COLO668 (cell line): ENCODE measurements around the gene TBC1D5.

ENCODE experiments used
- DNase-seq: peaks from one replicate; lab custom pipeline; 2025; ENCODE audit not compliant: unreplicated experiment; lab: John Stamatoyannopoulos, UW

The TBC1D5 gene

GRCh38 chr3:17314171-17314570 lies 428.3 kb downstream of the TBC1D5 start:
- DNase-seq: no peak

GRCh38 chr3:17313746-17314145 lies 428.7 kb downstream of the TBC1D5 start:
- no peak for DNase-seq

- no peak for DNase-seq
Measured at GRCh38 chr3:17310983-17311382, 431.4 kb downstream of the TBC1D5 start.

- no peak for DNase-seq
Measured at GRCh38 chr3:17307887-17308286, 434.5 kb downstream of the TBC1D5 start.

GRCh38 chr3:17307482-17307881 lies 434.9 kb downstream of the TBC1D5 start:
- no peak for DNase-seq

GRCh38 chr3:17304969-17305368 lies 437.5 kb downstream of the TBC1D5 start:
- DNase-seq: no peak

- no peak for DNase-seq
Measured at GRCh38 chr3:17302774-17303173, 439.7 kb downstream of the TBC1D5 start.

GRCh38 chr3:17302170-17302569 lies 440.3 kb downstream of the TBC1D5 start:
- DNase-seq: no peak

GRCh38 chr3:17301271-17301670 lies 441.2 kb downstream of the TBC1D5 start:
- no peak for DNase-seq

GRCh38 chr3:17300441-17300840 lies 442.0 kb downstream of the TBC1D5 start:
- DNase-seq: no peak

GRCh38 chr3:17298038-17298437 lies 444.4 kb downstream of the TBC1D5 start:
- DNase-seq: no peak

GRCh38 chr3:17292556-17292955 lies 449.9 kb downstream of the TBC1D5 start:
- no peak for DNase-seq

- DNase-seq: no peak
Measured at GRCh38 chr3:17290894-17291293, 451.5 kb downstream of the TBC1D5 start.

GRCh38 chr3:17288839-17289399 lies 453.5 kb downstream of the TBC1D5 start:
- DNase-seq: no peak

- DNase-seq: no peak
Measured at GRCh38 chr3:17287006-17287689, 455.3 kb downstream of the TBC1D5 start.

- no peak for DNase-seq
Measured at GRCh38 chr3:17278006-17278405, 464.4 kb downstream of the TBC1D5 start.

GRCh38 chr3:17266846-17267245 lies 475.6 kb downstream of the TBC1D5 start:
- no peak for DNase-seq

- DNase-seq: no peak
Measured at GRCh38 chr3:17261627-17262369, 480.6 kb downstream of the TBC1D5 start.

GRCh38 chr3:17260257-17260656 lies 482.2 kb downstream of the TBC1D5 start:
- DNase-seq: no peak

GRCh38 chr3:17259685-17260084 lies 482.7 kb downstream of the TBC1D5 start:
- DNase-seq: no peak

GRCh38 chr3:17258823-17259436 lies 483.5 kb downstream of the TBC1D5 start:
- DNase-seq: no peak

- no peak for DNase-seq
Measured at GRCh38 chr3:17257269-17257668, 485.2 kb downstream of the TBC1D5 start.
